Measurements from ENCODE around the gene LHFPL2. TPM values are rescaled to one million over a fixed set of nuclear protein-coding genes. Genes with fewer than 3 reads are reported as not detected.

Gene LHFPL2
- total and polyA plus RNA-seq, 2 of the 4 experiments (the other 2 are of a cell fraction): 6.5 to 11.3 TPM

DNA sequence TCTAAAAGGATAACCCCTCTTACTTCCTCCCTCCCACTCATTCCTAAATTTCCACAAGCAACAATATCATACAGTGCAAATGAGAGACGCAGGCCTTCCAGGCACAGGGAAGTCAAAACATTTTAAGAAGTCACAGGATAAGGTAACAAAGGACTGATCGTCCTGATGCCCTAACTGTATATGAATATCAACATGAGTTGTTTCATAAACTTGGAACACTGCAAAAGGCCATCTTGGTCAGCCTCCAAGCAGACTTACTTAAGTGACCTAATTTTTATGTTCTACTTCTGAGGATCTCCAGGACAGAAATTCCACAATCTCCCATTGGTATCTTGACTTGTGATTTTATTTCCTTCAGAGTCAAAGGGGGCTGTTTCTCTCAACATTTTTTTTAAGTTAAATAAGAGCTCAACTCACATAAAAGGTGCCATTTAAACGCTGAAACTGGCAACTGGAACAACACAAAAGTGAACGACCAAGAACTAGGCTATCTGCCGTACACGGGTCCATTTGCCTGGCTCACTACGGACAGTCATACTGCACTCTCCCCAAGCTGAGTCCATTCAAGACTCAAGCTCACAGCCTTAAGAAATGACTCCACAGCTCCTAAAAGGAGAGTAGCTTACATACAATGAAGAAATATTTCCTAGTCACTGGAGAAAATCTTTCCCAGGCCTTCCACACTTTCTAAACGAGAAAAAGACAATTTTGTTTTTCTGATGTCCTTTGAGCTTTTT is 71.3 kb downstream of the LHFPL2 start (continued):
- no peak for TF ChIP-seq SMC3 (IDR thresholded peaks at IDR 0.05; ENCODE audit: low read depth, low read length)

DNA sequence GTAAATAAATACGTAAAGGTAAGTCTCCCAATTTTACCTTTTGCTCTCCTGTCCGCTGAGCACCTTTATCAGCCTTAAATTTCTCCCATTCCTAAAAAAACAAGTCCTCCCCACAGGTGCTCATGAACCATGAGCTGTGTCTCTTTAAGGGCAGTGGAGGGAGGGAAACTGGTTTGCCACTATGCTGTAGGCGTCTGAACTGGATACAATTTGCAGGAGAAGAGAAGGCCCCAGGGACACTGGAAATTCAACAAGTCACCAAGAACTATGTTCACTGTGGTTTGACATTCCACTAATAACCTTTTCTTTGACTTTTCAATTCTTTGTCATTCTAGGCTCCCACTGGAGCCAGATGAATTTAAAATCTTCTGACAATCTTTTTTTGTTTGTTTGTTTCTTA is 72.2 kb downstream of the LHFPL2 start:
- Histone ChIP-seq H3K79me1 (ENCODE audit: low read depth in 1 of 2, low read length in 2 of 2) (peaks cover 30 to 40% of the 10 kb centered on the region in 2 experiments), H3K4me2 (ENCODE audit: low read depth, low read length) (no peak overlapping the region), H4K20me1 (ENCODE audit: insufficient read depth, low read length) (peaks cover 7% of the 10 kb centered on the region; the same call in 1 of the 2 replicates), H3K23ac (ENCODE audit: low read depth, low read length) (no peak overlapping the region), H2AK5ac (ENCODE audit: low read depth, low read length) (no peak overlapping the region), H3K18ac (ENCODE audit: low read depth, low read length) (no peak overlapping the region), H3K9me1 (ENCODE audit: insufficient read depth, low read length) (peaks cover 12% of the 10 kb centered on the region), H4K91ac (ENCODE audit: insufficient read depth, low read depth, low read length) (no peak overlapping the region), H2BK120ac (ENCODE audit: low read depth, low read length) (no peak overlapping the region), H3K9ac (ENCODE audit: low read depth, low read length) (no peak overlapping the region), H3K9me3 (ENCODE audit: control insufficient read depth, insufficient read depth, low read length) (no peaks in the 10 kb centered on the region), H3K14ac (replicated peaks; ENCODE audit: low read depth, low read length) (no peak overlapping the region), H4K5ac (ENCODE audit: low read depth, low read length) (no peak overlapping the region), H3K4me3 (ENCODE audit: insufficient read depth, low read depth, low read length) (no peak overlapping the region), H3K56ac (ENCODE audit: extremely low read depth, insufficient read depth, low read length) (no peak overlapping the region), H3K27me3 (ENCODE audit: control insufficient read depth, insufficient read depth, low read length) (no peaks in the 10 kb centered on the region), H2AK9ac (replicated peaks; ENCODE audit: low read depth, low read length, poor library complexity) (no peak overlapping the region), H2BK20ac (ENCODE audit: low read depth, low read length) (no peak overlapping the region), H3K27ac (ENCODE audit: insufficient read depth, low read length) (no peak overlapping the region), H3K4ac (ENCODE audit: low read depth, low read length) (no peak overlapping the region), H3K4me1 (ENCODE audit: control insufficient read depth, insufficient read depth, low read length) (peaks cover 11% of the 10 kb centered on the region), H2AFZ (replicated peaks; ENCODE audit: low read length, poor library complexity) (no peak overlapping the region), H2BK15ac (ENCODE audit: low read depth, low read length) (no peak overlapping the region), H3K36me3 (ENCODE audit: control insufficient read depth, insufficient read depth, low read length) (peaks cover 1% of the 10 kb centered on the region; the same call in 1 of the 2 replicates), H4K8ac (ENCODE audit: low read depth in 2 of 2, low read length in 2 of 2) (no peak overlapping the region), H2BK5ac (ENCODE audit: low read depth, low read length, poor library complexity, severe bottlenecking) (no peak overlapping the region)
- ATAC-seq (ENCODE audit: low read depth) (no peak), DNase-seq (no peak)
- dilution Hi-C loops (cut with HindIII; ENCODE audit: low sequenced_read_pairs, unreplicated experiment) (no loop called here), in situ Hi-C loops (cut with MboI; ENCODE audit: low sequenced_read_pairs) (no loop called here), intact Hi-C loops (cut with micrococcal nuclease) (no loop called here)
- POLR2A ChIA-PET (ENCODE audit: unreplicated experiment): no interaction called here
- no TSS peak for BruUV-seq (replicated peaks)
- no peak for TF ChIP-seq CHD1 (IDR thresholded peaks at IDR 0.05; ENCODE audit: low read depth, low read length)
- TF ChIP-seq RFX5 (IDR thresholded peaks at IDR 0.05; ENCODE audit: low read depth, low read length): no peak
- no peak for TF ChIP-seq NFE2L2 (IDR thresholded peaks at IDR 0.05; ENCODE audit: low read depth, low read length)
- TF ChIP-seq POLR2A (IDR thresholded peaks at IDR 0.05; ENCODE audit: low read depth, low read length): no peak
- TF ChIP-seq, protein P1, sequence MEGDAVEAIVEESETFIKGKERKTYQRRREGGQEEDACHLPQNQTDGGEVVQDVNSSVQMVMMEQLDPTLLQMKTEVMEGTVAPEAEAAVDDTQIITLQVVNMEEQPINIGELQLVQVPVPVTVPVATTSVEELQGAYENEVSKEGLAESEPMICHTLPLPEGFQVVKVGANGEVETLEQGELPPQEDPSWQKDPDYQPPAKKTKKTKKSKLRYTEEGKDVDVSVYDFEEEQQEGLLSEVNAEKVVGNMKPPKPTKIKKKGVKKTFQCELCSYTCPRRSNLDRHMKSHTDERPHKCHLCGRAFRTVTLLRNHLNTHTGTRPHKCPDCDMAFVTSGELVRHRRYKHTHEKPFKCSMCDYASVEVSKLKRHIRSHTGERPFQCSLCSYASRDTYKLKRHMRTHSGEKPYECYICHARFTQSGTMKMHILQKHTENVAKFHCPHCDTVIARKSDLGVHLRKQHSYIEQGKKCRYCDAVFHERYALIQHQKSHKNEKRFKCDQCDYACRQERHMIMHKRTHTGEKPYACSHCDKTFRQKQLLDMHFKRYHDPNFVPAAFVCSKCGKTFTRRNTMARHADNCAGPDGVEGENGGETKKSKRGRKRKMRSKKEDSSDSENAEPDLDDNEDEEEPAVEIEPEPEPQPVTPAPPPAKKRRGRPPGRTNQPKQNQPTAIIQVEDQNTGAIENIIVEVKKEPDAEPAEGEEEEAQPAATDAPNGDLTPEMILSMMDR (conservative IDR thresholded peaks at IDR 0.05; ENCODE audit: low read depth, low read length): no peak
- no peak for TF ChIP-seq RCOR1 (IDR thresholded peaks at IDR 0.05; ENCODE audit: insufficient replicate concordance, low read length)
- TF ChIP-seq, protein P2, sequence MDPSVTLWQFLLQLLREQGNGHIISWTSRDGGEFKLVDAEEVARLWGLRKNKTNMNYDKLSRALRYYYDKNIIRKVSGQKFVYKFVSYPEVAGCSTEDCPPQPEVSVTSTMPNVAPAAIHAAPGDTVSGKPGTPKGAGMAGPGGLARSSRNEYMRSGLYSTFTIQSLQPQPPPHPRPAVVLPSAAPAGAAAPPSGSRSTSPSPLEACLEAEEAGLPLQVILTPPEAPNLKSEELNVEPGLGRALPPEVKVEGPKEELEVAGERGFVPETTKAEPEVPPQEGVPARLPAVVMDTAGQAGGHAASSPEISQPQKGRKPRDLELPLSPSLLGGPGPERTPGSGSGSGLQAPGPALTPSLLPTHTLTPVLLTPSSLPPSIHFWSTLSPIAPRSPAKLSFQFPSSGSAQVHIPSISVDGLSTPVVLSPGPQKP (IDR thresholded peaks at IDR 0.05; ENCODE audit: borderline replicate concordance, low read depth, low read length): no peak
- no peak for TF ChIP-seq MXI1 (IDR thresholded peaks at IDR 0.05; ENCODE audit: borderline replicate concordance, low read depth, low read length)
- no CpG with 5 or more reads among the region's 3 CpGs for WGBS, 2 experiments (ENCODE audit: extremely low coverage in 2 of 2, insufficient read length in 1 of 2)
- CTCF ChIA-PET: interaction anchor here (0.6 kb wide), 1 partner anchor 532 kb away, joined by 3 read pairs; no protein-coding TSS in a partner anchor

Data from IMR-90 (cell line).